GM18867 (cell line): ENCODE results near the gene BABAM2.
"Not testable (repeated sequence)": the region's sequence is repeated elsewhere in the genome, so short reads cannot be mapped to it uniquely, and the experiment has no call there.

Experiments used
- ATAC-seq: cut with Tn5 transposase; IDR thresholded peaks from one replicate; pipeline ENCODE4 v1.9.1; 2021; ENCODE audit warnings: mild to moderate bottlenecking, moderate library complexity; ENCODE audit not compliant: unreplicated experiment

The BABAM2 gene

GRCh38 chr2:27940982-27941381 lies 50.5 kb downstream of the BABAM2 start:
- no peak for ATAC-seq

GRCh38 chr2:27942612-27943547 lies 52.4 kb downstream of the BABAM2 start:
- no peak for ATAC-seq

- no peak for ATAC-seq
Measured at GRCh38 chr2:27946530-27947060, 56.1 kb downstream of the BABAM2 start.

- ATAC-seq: no peak
Measured at GRCh38 chr2:27952070-27952469, 61.5 kb downstream of the BABAM2 start.

GRCh38 chr2:27953077-27953476 lies 62.5 kb downstream of the BABAM2 start:
- no peak for ATAC-seq

GRCh38 chr2:27954221-27954673 lies 63.7 kb downstream of the BABAM2 start:
- no peak for ATAC-seq

GRCh38 chr2:27954771-27955383 lies 64.3 kb downstream of the BABAM2 start:
- ATAC-seq: no peak

- no peak for ATAC-seq
Measured at GRCh38 chr2:27955384-27956161, 65.0 kb downstream of the BABAM2 start.

- ATAC-seq: no peak
Measured at GRCh38 chr2:27956888-27957287, 66.4 kb downstream of the BABAM2 start.

GRCh38 chr2:27958711-27959378 lies 68.3 kb downstream of the BABAM2 start:
- ATAC-seq: no peak

GRCh38 chr2:27959496-27959895 lies 69.0 kb downstream of the BABAM2 start:
- no peak for ATAC-seq

- ATAC-seq: no peak
Measured at GRCh38 chr2:27960237-27960912, 69.8 kb downstream of the BABAM2 start.

- no peak for ATAC-seq
Measured at GRCh38 chr2:27962006-27962405, 71.5 kb downstream of the BABAM2 start.

GRCh38 chr2:27963472-27963871 lies 72.9 kb downstream of the BABAM2 start:
- no peak for ATAC-seq

GRCh38 chr2:27964067-27964466 lies 73.5 kb downstream of the BABAM2 start:
- ATAC-seq: no peak

GRCh38 chr2:27965841-27966240 lies 75.3 kb downstream of the BABAM2 start:
- ATAC-seq: no peak

- ATAC-seq: no peak
Measured at GRCh38 chr2:27966466-27966865, 75.9 kb downstream of the BABAM2 start.

GRCh38 chr2:27967076-27967475 lies 76.5 kb downstream of the BABAM2 start:
- no peak for ATAC-seq

GRCh38 chr2:27968045-27968444 lies 77.5 kb downstream of the BABAM2 start:
- not testable (repeated sequence) for ATAC-seq

GRCh38 chr2:27968957-27969356 lies 78.4 kb downstream of the BABAM2 start:
- ATAC-seq: not testable (repeated sequence)
